Liver (tissue), 9 donors: Measurements from ENCODE around the gene PDK1. TPM values are rescaled to one million over a fixed set of nuclear protein-coding genes. Genes with fewer than 3 reads are reported as not detected.
A peak's percentile ranks its signal among the peaks of the same experiment; 100 is the strongest.

ENCODE experiments used
- DNase-seq: peaks from one replicate; pipeline ENCODE4 v3.0.0-alpha.2; 2017; ENCODE audit warnings: low spot score
- H3K27ac ChIP-seq, 2 donors: one replicate each; pipeline ENCODE4 v1.7.0; 2013; ENCODE audit warnings: inconsistent platforms in 2 of 2, low read length in 2 of 2, control low read depth in 1 of 2, low read depth in 1 of 2, mild to moderate bottlenecking in 1 of 2
- H3K27me3 ChIP-seq, 4 donors: one replicate each; pipeline versions ENCODE4 v1.6.1 to v1.7.0; 2013; ENCODE audit warnings: low read length in 3 of 4, inconsistent platforms in 1 of 4, mild to moderate bottlenecking in 1 of 4, moderate library complexity in 1 of 4; ENCODE audit not compliant: control insufficient read depth in 4 of 4, insufficient read depth in 4 of 4
- H3K36me3 ChIP-seq, 4 donors: one replicate each; pipeline versions ENCODE4 v1.6.1 to v1.7.0; 2013; ENCODE audit warnings: low read length in 3 of 4, mild to moderate bottlenecking in 3 of 4, low read depth in 1 of 4, moderate library complexity in 1 of 4; ENCODE audit not compliant: control insufficient read depth in 4 of 4, insufficient read depth in 3 of 4
- H3K4me1 ChIP-seq, 4 donors: one replicate each; pipeline versions ENCODE4 v1.6.1 to v1.7.0; 2013; ENCODE audit warnings: low read length in 3 of 4, mild to moderate bottlenecking in 3 of 4, moderate library complexity in 1 of 4; ENCODE audit not compliant: control insufficient read depth in 4 of 4, insufficient read depth in 4 of 4
- H3K4me3 ChIP-seq, 3 donors: one replicate each; pipeline versions ENCODE4 v1.6.1 to v1.7.0; 2013; ENCODE audit warnings: low read length in 3 of 3, control low read depth in 1 of 3, low read depth in 1 of 3, mild to moderate bottlenecking in 1 of 3
- H3K9ac ChIP-seq, 2 donors: one replicate each; pipeline ENCODE4 v1.7.0; 2013; ENCODE audit warnings: low read length in 2 of 2, mild to moderate bottlenecking in 2 of 2, moderate library complexity in 2 of 2, control low read depth in 1 of 2, low read depth in 1 of 2
- H3K9me3 ChIP-seq, 4 donors: one replicate each; pipeline versions ENCODE4 v1.6.1 to v1.7.0; 2013; ENCODE audit warnings: low read length in 3 of 4; ENCODE audit not compliant: control insufficient read depth in 4 of 4
- ATF3 ChIP-seq: IDR thresholded peaks from 2 replicates; pipeline ENCODE4 v1.6.1; 2016; ENCODE audit warnings: antibody characterized with exemption
- CTCF ChIP-seq: fragments of 150-350 bp; IDR thresholded peaks from 2 replicates; pipeline ENCODE4 v1.5.1; 2017; ENCODE audit warnings: improper control_type of control experiment, low read depth, low read length; ENCODE audit not compliant: missing input control
- EGR1 ChIP-seq, 2 donors: IDR thresholded peaks; 2 replicates each; pipeline ENCODE4 v1.6.1; 2016 to 2018; ENCODE audit warnings: antibody characterized with exemption in 2 of 2, low read depth in 2 of 2
- FOXA1 ChIP-seq: IDR thresholded peaks from 2 replicates; pipeline ENCODE4 v1.6.1; 2016; ENCODE audit warnings: antibody characterized with exemption
- FOXA2 ChIP-seq: IDR thresholded peaks from 2 replicates; pipeline ENCODE4 v1.6.1; 2016; ENCODE audit warnings: antibody characterized with exemption
- HNF4A ChIP-seq, 2 donors: conservative IDR thresholded peaks; 2 replicates each; pipeline ENCODE4 v1.6.1; 2016; ENCODE audit warnings: antibody characterized with exemption in 2 of 2, mild to moderate bottlenecking in 2 of 2
- HNF4G ChIP-seq: IDR thresholded peaks from 2 replicates; pipeline ENCODE4 v1.6.1; 2016; ENCODE audit warnings: antibody characterized with exemption
- NR2F2 ChIP-seq: IDR thresholded peaks from 2 replicates; pipeline ENCODE4 v1.6.1; 2016; ENCODE audit warnings: antibody characterized with exemption
- REST ChIP-seq: IDR thresholded peaks from 2 replicates; pipeline ENCODE4 v1.6.1; 2016; ENCODE audit warnings: antibody characterized with exemption, mild to moderate bottlenecking
- RXRA ChIP-seq, 2 donors: IDR thresholded peaks; 2 replicates each; pipeline ENCODE4 v1.6.1; 2017 to 2018; ENCODE audit warnings: antibody characterized with exemption in 2 of 2, mild to moderate bottlenecking in 1 of 2
- SP1 ChIP-seq: IDR thresholded peaks from 2 replicates; pipeline ENCODE4 v1.6.1; 2018; ENCODE audit warnings: antibody characterized with exemption, mild to moderate bottlenecking
- YY1 ChIP-seq: IDR thresholded peaks from 2 replicates; pipeline ENCODE4 v1.6.1; 2016; ENCODE audit warnings: antibody characterized with exemption, mild to moderate bottlenecking
- ZBTB33 ChIP-seq: IDR thresholded peaks from 2 replicates; pipeline ENCODE4 v1.6.1; 2016; ENCODE audit warnings: antibody characterized with exemption
- WGBS: extraction: QIAGEN DNeasy Blood & Tissue Kit; methylation state at CpG from one replicate; pipeline ENCODE4 v1.1.7; 2013; 5-methylcytosine and 5-hydroxymethylcytosine counted together
- polyA plus RNA-seq, 2 donors: library from polyadenylated mRNA; stranded (reverse) in 1 of 2; unstranded in 1 of 2; fragments of 200-250 nt in 1 of 2; fragments of >200 nt in 1 of 2; fragmentation: Nextera tagmentation in 1 of 2; extraction: Ambion mirVana in 1 of 2; gene quantifications; one replicate each; pipeline versions ENCODE4 v1.2.1 to v1.2.3, GENCODE V29; 2013 to 2015
- total RNA-seq, 2 donors: library from RNA; depleted of rRNA; stranded (reverse); fragments of >200 nt; gene quantifications; one replicate each; pipeline ENCODE4 v1.2.3, GENCODE V29; 2014
- donor health status: healthy.
- donor health status: healthy.
- donor health status: healthy.
- donor health status: healthy.
- donor health status: healthy.

PDK1 gene
- total and polyA plus RNA-seq, 4 donors, result 4.7 to 10.9 (median 7.8) TPM

- peaks cover 10 to 25% (median 19%) of the 10 kb centered on the region in 4 donors for H3K9me3 ChIP-seq
- DNase-seq, result no peak
- H3K36me3 ChIP-seq, result no peaks in the 10 kb centered on the region
- H3K27ac ChIP-seq, result no peak overlapping the region
- TF ChIP-seq RXRA (IDR thresholded peaks at IDR 0.05), result no peak
- peak; percentile 63 for TF ChIP-seq NR2F2
- peak overlapping the region in 2 of 3 donors; percentile 3 to 18 for H3K4me3 ChIP-seq
- WGBS, result 74% methylated on average over 15 of the region's 15 CpGs
- H3K27me3 ChIP-seq, result no peaks in the 10 kb centered on the region
- no peak overlapping the region for H3K9ac ChIP-seq
- H3K4me1 ChIP-seq, result no peaks in the 10 kb centered on the region
Measured at GRCh38 chr2:172513935-172514586, 41.8 kb upstream of the PDK1 start.

- 63% methylated on average over 1 of the region's 1 CpG for WGBS
- Histone ChIP-seq H3K9me3 (peaks cover 11 to 30% (median 19%) of the 10 kb centered on the region in 4 donors), H3K27ac (no peak overlapping the region), H3K27me3 (no peaks in the 10 kb centered on the region), H3K4me1 (no peaks in the 10 kb centered on the region), H3K4me3 (no peak overlapping the region), H3K9ac (no peak overlapping the region), H3K36me3 (no peaks in the 10 kb centered on the region)
- DNase-seq, result no peak
- TF ChIP-seq SP1 (no peak), CTCF (no peak), HNF4G (no peak), YY1 (no peak), REST (no peak), RXRA (IDR thresholded peaks at IDR 0.05) (no peak), NR2F2 (no peak), FOXA2 (no peak)
Measured at GRCh38 chr2:172516299-172516698, 39.6 kb upstream of the PDK1 start.

GRCh38 chr2:172518995-172519394 lies 36.9 kb upstream of the PDK1 start:
- H3K27me3 ChIP-seq, result no peaks in the 10 kb centered on the region
- no peak overlapping the region for H3K9ac ChIP-seq
- H3K4me1 ChIP-seq, result no peaks in the 10 kb centered on the region
- DNase-seq, result no peak
- no peak overlapping the region for H3K4me3 ChIP-seq
- H3K9me3 ChIP-seq, result peaks cover 2 to 11% (median 4%) of the 10 kb centered on the region in 4 donors
- no peaks in the 10 kb centered on the region for H3K36me3 ChIP-seq
- no peak overlapping the region for H3K27ac ChIP-seq
- TF ChIP-seq ZBTB33 (no peak), HNF4G (no peak), ATF3 (no peak), EGR1 (IDR thresholded peaks at IDR 0.05; ENCODE audit: low read depth in 2 of 2) (no peak), SP1 (no peak), REST (no peak), FOXA1 (no peak), CTCF (no peak), HNF4A (conservative IDR thresholded peaks at IDR 0.05) (no peak)
